ENCODE results near the gene POLR1H. TPM values are rescaled to one million over a fixed set of nuclear protein-coding genes. Genes with fewer than 3 reads are reported as not detected.

The POLR1H gene, protein sequence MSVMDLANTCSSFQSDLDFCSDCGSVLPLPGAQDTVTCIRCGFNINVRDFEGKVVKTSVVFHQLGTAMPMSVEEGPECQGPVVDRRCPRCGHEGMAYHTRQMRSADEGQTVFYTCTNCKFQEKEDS
- total RNA-seq (2022; extraction: Qiagen RNA extraction), result 28.6 to 35.6 TPM (median 34.6 TPM) in 5 replicates

DNA sequence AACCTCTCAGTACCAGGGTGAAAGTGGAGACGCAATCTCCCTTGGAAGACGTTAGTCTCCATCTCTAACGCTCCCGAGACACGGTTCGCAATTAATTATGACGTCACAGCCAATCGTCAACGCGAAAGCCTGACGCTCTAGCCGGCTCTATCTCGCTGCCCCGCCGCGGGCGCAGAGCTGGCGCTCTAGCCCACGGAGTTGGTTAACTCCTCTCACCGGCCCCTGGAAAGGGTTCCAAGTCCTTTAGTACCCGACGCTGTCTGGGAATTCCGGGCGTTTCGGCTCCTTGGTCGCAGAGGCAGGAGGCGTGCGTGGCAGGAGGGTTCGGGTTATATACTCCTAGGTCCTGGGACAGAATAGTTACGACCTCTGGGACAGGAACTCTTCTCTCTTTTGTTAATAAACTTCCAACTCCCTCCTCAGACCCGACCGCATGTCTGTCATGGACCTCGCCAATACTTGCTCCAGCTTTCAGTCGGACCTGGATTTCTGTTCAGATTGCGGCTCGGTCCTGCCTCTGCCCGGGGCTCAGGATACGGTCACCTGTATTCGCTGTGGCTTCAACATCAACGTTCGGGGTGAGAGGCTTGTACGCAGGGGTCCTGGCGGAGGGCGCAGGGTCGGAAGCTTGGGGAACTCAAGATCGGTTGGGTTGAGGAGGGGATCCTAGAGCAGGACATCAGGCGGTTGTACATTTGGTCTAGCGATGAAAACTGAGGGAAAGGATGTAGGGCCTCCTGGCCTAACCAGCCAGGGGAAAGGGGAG, at the start of gene POLR1H:
POLR1H (plus strand) TSS at position 174 of the 766 bp plus-strand sequence; CDS start at position 434, 260 bp downstream.

DNA sequence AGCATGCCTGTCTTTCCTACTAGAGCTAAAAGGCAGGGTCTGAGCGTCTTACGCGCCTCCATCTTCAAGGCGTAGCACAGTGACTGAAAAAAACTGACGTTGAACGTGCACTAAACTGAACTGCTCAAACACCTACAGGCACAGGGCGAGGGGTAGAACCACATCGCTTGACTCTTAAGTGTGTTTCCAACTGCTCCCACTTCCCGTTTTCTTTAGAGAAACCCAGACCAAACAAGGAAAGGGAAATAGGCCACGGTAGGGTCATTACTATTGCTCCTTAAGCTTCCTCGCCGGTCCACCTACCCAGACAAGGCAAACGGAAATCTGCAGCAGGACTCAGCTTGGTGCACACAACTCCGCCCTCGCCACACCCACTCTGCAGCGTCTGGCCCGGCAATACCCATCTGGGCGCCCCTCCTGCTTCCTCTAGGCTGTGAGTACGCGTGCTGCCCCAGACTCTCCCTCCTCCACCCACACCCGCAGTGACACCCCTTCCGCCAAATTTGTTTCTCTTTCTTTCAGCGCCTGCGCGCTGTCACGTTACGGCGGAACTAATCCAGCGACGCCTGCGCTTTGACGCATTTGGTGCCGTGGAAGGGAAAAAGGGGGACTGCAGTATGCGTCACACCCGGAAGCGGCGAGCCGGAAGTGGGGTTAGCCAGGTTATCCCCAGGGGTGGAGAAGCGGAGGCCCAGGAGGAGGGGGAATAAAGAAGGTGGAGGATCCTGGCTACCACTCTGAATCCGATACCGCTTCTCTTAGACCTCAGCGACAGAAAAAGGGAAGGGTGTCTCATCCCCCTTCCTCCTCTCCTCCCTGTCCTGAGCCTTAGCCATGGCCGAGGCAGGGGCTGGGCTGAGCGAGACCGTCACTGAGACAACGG, 5.8 kb downstream of the POLR1H start, which contains the start of gene PPP1R11:
PPP1R11 (plus strand) TSS at position 622 of the 883 bp plus-strand sequence; CDS start at position 835, 213 bp downstream.

DNA sequence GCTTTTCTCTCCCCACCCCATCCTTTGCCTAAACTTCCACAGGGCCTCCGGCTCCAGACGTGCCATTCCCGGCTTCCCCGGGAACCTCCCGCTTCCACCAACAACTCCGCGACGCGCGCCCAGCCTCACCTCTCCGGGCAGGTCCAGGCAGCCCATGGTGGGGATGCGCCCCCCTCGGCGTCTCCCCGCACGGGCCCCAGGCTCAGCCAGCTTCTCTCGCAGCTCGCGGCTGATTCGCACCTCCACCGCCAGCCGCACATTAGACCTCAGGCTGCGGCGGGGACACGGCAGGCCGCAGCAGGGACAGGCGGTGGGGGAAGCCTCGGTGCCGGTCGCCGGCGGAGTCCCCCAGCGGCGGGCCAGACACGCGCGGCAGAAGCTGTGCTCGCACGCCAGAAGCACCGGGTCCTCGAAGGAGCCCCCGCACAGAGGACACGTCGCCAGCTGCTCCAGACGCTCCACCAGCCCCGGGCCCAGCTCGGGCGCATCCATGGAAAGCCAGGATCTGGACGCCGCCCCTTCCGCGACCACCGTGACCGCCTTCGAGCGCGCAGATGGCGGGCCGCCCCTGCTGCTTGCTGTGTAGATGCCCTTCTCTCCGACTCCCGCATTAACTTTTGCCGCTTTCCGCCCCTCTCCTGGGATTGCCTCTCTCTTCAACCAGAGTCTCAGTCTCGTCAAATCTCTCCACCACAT, 14.2 kb downstream of the POLR1H start, which contains the start of gene RNF39:
RNF39 (minus strand) TSS at position 676 of the 696 bp plus-strand sequence; CDS start at position 492, 184 bp downstream.

DNA sequence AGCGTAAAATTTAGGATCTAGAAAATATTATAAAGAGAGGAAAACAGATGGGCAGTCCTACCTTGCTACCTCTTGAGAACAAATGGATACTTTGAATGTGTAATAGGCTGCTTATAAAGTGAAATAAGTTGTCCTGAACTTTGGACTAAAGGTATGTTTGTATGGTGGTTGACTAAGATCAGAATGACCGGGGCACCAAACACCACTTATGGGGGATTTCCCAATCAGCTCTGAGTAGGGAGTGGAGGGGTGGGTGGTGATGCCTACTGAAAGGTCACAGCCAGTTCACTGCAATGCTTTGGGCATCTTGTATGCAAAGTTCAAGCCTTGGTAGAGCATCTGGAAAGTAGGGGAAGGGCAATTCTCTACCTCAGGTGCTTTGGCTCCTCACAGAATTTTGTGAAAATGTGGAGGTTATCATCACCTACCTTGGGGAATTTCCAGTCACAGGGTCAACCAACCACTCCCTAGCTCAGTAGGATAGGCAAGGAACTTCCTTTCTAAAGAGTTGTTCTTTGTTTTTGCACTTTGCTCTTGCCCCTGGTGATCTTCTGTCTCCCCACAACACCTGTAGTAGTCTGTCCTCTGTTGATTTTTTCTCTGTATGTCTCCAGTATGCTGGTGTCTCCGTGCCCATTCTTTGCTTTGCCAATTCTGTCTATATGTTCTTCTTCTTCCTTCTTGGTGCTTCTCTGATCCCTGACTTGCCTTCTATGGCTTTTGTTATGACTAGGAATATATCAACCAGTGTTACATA, 52.1 kb downstream of the POLR1H start, which contains the start of gene TRIM31:
TRIM31 (minus strand) TSS at position 88 of the 757 bp plus-strand sequence. CDS start 285 bp downstream, outside the sequence.

Other genes starting within 250 kb of the POLR1H start
- 0.16 TPM in 1 of 5 replicates, not detected in the others for gene HLA-G, start 233.4 kb upstream of the POLR1H start, total RNA-seq (2022; extraction: Qiagen RNA extraction)
- 118 to 157 TPM (median 147 TPM) in 5 replicates for gene HLA-A, start 118.7 kb upstream of the POLR1H start, total RNA-seq (2022; extraction: Qiagen RNA extraction)
- gene PPP1R11, start 5.9 kb downstream of the POLR1H start, total RNA-seq (2022; extraction: Qiagen RNA extraction), result 41.2 to 43.7 TPM (median 42.1 TPM) in 5 replicates
- gene RNF39, start 14.5 kb downstream of the POLR1H start, total RNA-seq (2022; extraction: Qiagen RNA extraction), result 0.03 to 0.07 TPM (median 0.05 TPM) in 3 of 5 replicates, not detected in the others
- 1.0 to 1.8 TPM (median 1.3 TPM) in 5 replicates for gene TRIM31, start 51.8 kb downstream of the POLR1H start, total RNA-seq (2022; extraction: Qiagen RNA extraction)
- not detected in 5 replicates for gene TRIM40, start 74.9 kb downstream of the POLR1H start, total RNA-seq (2022; extraction: Qiagen RNA extraction)
- gene TRIM10, start 99.9 kb downstream of the POLR1H start, total RNA-seq (2022; extraction: Qiagen RNA extraction), result 0.02 TPM in 1 of 5 replicates, not detected in the others
- gene TRIM15, start 102.3 kb downstream of the POLR1H start, total RNA-seq (2022; extraction: Qiagen RNA extraction), result 0.08 to 0.09 TPM in 2 of 5 replicates, not detected in the others
- gene TRIM26, start 152.1 kb downstream of the POLR1H start, total RNA-seq (2022; extraction: Qiagen RNA extraction), result 24.1 to 27.1 TPM (median 25.8 TPM) in 5 replicates